ENCODE results near the gene HRG.

HRG gene

DNA sequence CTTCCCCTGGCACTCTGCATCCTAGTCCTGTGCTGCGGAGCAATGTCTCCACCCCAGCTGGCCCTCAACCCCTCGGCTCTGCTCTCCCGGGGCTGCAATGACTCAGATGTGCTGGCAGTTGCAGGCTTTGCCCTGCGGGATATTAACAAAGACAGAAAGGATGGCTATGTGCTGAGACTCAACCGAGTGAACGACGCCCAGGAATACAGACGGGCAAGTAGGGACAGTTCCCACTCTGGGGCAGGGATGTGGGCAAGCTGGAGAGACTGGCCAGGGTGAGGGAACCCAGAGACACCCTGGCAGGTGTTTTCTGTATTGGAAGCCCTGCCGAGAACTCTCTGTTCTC is 25.4 kb upstream of the HRG start:
- Histone ChIP-seq H3K9ac (ENCODE audit: low read depth, low read length) (no peak overlapping the region), H3K27me3 (ENCODE audit: insufficient read depth, low read length) (0 out of 2 replicates have a peak, but pooled peaks cover 4% of the 10 kb centered on the region), H3K4me1 (ENCODE audit: insufficient read depth, low read length) (peaks cover 14% of the 10 kb centered on the region), H3K36me3 (ENCODE audit: insufficient read depth, low read depth, low read length) (no peaks in the 10 kb centered on the region), H3K9me3 (ENCODE audit: insufficient read depth, low read depth, low read length) (no peaks in the 10 kb centered on the region), H3K27ac (ENCODE audit: low read length) (no peak overlapping the region), H3K4me3 (ENCODE audit: low read length) (no peak overlapping the region)

DNA sequence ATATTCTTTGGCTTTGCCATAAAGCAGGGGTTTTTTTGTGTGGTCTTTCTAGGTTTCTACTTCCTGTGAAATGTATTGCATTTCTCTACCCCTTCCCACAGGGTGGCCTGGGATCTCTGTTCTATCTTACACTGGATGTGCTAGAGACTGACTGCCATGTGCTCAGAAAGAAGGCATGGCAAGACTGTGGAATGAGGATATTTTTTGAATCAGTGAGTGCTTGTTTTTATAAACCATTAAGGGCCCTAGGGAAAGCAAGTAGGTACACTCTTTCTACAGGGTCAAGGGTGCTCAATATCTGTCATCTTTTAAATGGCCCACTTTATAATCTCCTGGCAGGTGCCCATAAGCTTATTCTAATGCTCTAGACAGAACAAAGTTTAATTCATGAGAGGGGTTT is 24.9 kb upstream of the HRG start:
- Histone ChIP-seq H3K4me3 (ENCODE audit: low read length) (no peak overlapping the region), H3K4me1 (ENCODE audit: insufficient read depth, low read length) (peaks cover 14% of the 10 kb centered on the region), H3K9ac (ENCODE audit: low read depth, low read length) (no peak overlapping the region), H3K9me3 (ENCODE audit: insufficient read depth, low read depth, low read length) (no peaks in the 10 kb centered on the region), H3K27ac (ENCODE audit: low read length) (no peak overlapping the region), H3K27me3 (ENCODE audit: insufficient read depth, low read length) (0 out of 2 replicates have a peak, but pooled peaks cover 4% of the 10 kb centered on the region), H3K36me3 (ENCODE audit: insufficient read depth, low read depth, low read length) (no peaks in the 10 kb centered on the region)

DNA sequence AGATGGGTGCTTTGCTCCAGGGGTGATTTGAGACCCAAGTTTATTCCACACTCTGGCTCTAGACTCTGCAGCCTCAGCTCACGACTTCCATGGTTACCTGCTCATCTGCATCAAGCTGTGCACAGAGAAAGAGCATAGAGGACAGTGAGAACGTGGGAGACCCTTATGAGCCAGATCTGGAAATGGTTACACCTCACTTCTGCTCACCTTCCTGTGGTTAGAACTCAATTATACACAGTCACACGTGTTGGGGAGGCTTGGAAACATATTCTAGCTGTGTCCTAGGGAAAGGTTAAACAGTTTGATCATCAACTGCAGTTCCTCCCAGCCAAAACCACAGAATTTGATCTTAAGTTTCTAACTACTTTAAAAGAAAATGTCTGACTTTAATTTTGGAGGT is 23.8 kb upstream of the HRG start:
- H3K27me3 ChIP-seq (ENCODE audit: insufficient read depth, low read length) = 0 out of 2 replicates have a peak, but pooled peaks cover 4% of the 10 kb centered on the region
- H3K9me3 ChIP-seq (ENCODE audit: insufficient read depth, low read depth, low read length) = no peaks in the 10 kb centered on the region
- H3K4me1 ChIP-seq (ENCODE audit: insufficient read depth, low read length) = peaks cover 14% of the 10 kb centered on the region
- no peak overlapping the region for H3K9ac ChIP-seq (ENCODE audit: low read depth, low read length)
- no peak overlapping the region for H3K4me3 ChIP-seq (ENCODE audit: low read length)
- no peaks in the 10 kb centered on the region for H3K36me3 ChIP-seq (ENCODE audit: insufficient read depth, low read depth, low read length)
- no peak overlapping the region for H3K27ac ChIP-seq (ENCODE audit: low read length)

DNA sequence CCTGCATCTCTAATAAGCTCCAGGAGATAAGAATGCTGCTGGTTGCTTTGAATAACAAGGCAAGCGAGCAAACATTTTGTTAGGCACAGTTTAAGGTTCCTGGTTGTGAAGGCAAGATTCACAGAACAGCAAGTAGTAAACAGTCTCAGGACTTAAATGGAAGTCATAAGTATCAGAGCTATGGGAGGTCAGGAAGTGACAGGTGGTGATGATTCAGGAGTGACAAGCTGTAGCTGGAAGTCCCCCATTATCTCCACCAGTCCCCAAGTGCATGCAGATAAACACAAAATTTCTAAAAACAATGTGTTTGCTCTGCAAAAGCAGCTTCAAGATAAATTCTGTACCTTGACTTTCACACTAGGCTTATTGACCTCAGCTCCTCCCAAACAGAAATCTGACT is 22.3 kb upstream of the HRG start:
- H3K9me3 ChIP-seq (ENCODE audit: insufficient read depth, low read depth, low read length) = no peaks in the 10 kb centered on the region
- no peak overlapping the region for H3K4me3 ChIP-seq (ENCODE audit: low read length)
- peaks cover 14% of the 10 kb centered on the region for H3K4me1 ChIP-seq (ENCODE audit: insufficient read depth, low read length)
- no peaks in the 10 kb centered on the region for H3K36me3 ChIP-seq (ENCODE audit: insufficient read depth, low read depth, low read length)
- 0 out of 2 replicates have a peak, but pooled peaks cover 4% of the 10 kb centered on the region for H3K27me3 ChIP-seq (ENCODE audit: insufficient read depth, low read length)
- no peak overlapping the region for H3K9ac ChIP-seq (ENCODE audit: low read depth, low read length)
- H3K27ac ChIP-seq (ENCODE audit: low read length) = no peak overlapping the region

DNA sequence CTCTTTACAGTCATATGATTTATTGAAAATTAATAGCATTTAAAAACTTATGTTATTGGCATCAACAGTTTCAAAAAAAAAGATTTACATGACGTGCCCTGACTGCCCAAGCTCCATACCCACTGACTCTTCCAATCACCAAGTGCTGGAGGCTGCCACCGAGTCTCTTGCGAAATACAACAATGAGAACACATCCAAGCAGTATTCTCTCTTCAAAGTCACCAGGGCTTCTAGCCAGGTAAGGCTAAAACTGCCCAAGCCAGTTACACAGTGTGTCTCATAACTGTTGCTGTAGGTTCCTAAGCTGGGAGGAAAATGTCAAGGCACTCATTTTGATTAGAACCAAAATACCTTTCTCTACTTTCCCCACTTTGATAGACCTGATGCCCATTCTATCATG is 21.1 kb upstream of the HRG start:
- Histone ChIP-seq H3K4me1 (ENCODE audit: insufficient read depth, low read length) (peaks cover 14% of the 10 kb centered on the region), H3K9me3 (ENCODE audit: insufficient read depth, low read depth, low read length) (no peaks in the 10 kb centered on the region), H3K27me3 (ENCODE audit: insufficient read depth, low read length) (0 out of 2 replicates have a peak, but pooled peaks cover 4% of the 10 kb centered on the region), H3K36me3 (ENCODE audit: insufficient read depth, low read depth, low read length) (no peaks in the 10 kb centered on the region), H3K9ac (ENCODE audit: low read depth, low read length) (no peak overlapping the region), H3K27ac (ENCODE audit: low read length) (no peak overlapping the region), H3K4me3 (ENCODE audit: low read length) (no peak overlapping the region)

- 0 out of 2 replicates have a peak, but pooled peaks cover 4% of the 10 kb centered on the region for H3K27me3 ChIP-seq (ENCODE audit: insufficient read depth, low read length)
- no peak overlapping the region for H3K4me3 ChIP-seq (ENCODE audit: low read length)
- no peaks in the 10 kb centered on the region for H3K9me3 ChIP-seq (ENCODE audit: insufficient read depth, low read depth, low read length)
- H3K4me1 ChIP-seq (ENCODE audit: insufficient read depth, low read length) = peaks cover 6% of the 10 kb centered on the region
- no peaks in the 10 kb centered on the region for H3K36me3 ChIP-seq (ENCODE audit: insufficient read depth, low read depth, low read length)
- H3K27ac ChIP-seq (ENCODE audit: low read length) = no peak overlapping the region
- no peak overlapping the region for H3K9ac ChIP-seq (ENCODE audit: low read depth, low read length)
Measured at GRCh38 chr3:186646106-186646505, 19.7 kb upstream of the HRG start.

DNA sequence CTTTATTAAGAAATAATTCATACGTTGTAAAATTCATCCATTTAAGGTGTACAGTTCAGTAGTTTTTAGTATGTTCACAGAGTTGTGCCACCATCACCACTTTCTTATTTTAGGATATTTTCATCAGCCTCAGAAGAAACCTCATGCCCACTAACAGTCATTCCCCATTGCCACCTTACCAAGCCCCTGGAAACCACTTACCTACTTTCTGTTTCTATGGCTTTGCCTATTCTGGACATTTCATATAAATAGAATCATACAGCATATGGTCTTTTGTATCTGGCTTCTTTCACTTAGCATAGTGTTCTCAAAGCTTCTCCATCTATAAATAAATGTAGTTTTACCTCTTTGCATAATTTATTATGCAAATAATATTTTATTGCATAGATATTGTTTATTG is 19.0 kb upstream of the HRG start:
- H3K9ac ChIP-seq (ENCODE audit: low read depth, low read length) = no peak overlapping the region
- H3K4me1 ChIP-seq (ENCODE audit: insufficient read depth, low read length) = peaks cover 6% of the 10 kb centered on the region
- no peaks in the 10 kb centered on the region for H3K9me3 ChIP-seq (ENCODE audit: insufficient read depth, low read depth, low read length)
- H3K27ac ChIP-seq (ENCODE audit: low read length) = no peak overlapping the region
- no peak overlapping the region for H3K4me3 ChIP-seq (ENCODE audit: low read length)
- no peaks in the 10 kb centered on the region for H3K36me3 ChIP-seq (ENCODE audit: insufficient read depth, low read depth, low read length)
- 0 out of 2 replicates have a peak, but pooled peaks cover 4% of the 10 kb centered on the region for H3K27me3 ChIP-seq (ENCODE audit: insufficient read depth, low read length)

- Histone ChIP-seq H3K4me1 (ENCODE audit: insufficient read depth, low read length) (no peaks in the 10 kb centered on the region), H3K36me3 (ENCODE audit: insufficient read depth, low read depth, low read length) (no peaks in the 10 kb centered on the region), H3K27ac (ENCODE audit: low read length) (no peak overlapping the region), H3K27me3 (ENCODE audit: insufficient read depth, low read length) (no peaks in the 10 kb centered on the region), H3K9ac (ENCODE audit: low read depth, low read length) (no peak overlapping the region), H3K4me3 (ENCODE audit: low read length) (no peak overlapping the region), H3K9me3 (ENCODE audit: insufficient read depth, low read depth, low read length) (no peaks in the 10 kb centered on the region)
Measured at GRCh38 chr3:186648851-186649250, 17.0 kb upstream of the HRG start.

DNA sequence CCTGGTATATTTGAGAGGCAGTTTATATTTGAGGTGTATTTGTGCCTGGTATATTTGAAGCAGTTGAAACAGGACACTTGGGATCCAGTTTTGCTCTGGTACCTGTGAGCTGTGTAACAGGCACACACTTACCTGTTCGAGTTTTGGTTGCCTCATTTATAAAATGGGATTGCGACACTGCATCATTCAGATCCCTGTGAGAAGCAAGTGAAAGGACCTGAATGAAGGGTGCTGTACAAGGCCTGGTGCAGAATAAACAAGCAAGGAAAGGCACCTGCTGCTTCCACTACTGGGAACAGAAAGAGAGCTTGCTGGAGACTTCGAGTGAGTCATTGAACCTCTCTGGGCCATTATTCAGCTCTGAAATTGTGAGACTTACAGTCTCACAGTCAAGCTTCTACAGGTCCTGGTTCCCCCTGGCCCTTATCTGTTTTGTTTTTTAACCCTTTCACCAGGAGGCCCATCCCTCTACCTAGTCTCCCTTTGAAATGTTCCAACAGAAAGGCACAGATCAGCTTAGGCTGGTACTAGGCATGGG is 14.1 kb upstream of the HRG start:
- H3K4me3 ChIP-seq (ENCODE audit: low read length) = no peak overlapping the region
- no peaks in the 10 kb centered on the region for H3K27me3 ChIP-seq (ENCODE audit: insufficient read depth, low read length)
- H3K36me3 ChIP-seq (ENCODE audit: insufficient read depth, low read depth, low read length) = no peaks in the 10 kb centered on the region
- no peak overlapping the region for H3K9ac ChIP-seq (ENCODE audit: low read depth, low read length)
- no peaks in the 10 kb centered on the region for H3K9me3 ChIP-seq (ENCODE audit: insufficient read depth, low read depth, low read length)
- H3K27ac ChIP-seq (ENCODE audit: low read length) = no peak overlapping the region
- H3K4me1 ChIP-seq (ENCODE audit: insufficient read depth, low read length) = no peaks in the 10 kb centered on the region

GRCh38 chr3:186653080-186653707 is 12.6 kb upstream of the HRG start:
- no peak overlapping the region for H3K9ac ChIP-seq (ENCODE audit: low read depth, low read length)
- no peak overlapping the region for H3K4me3 ChIP-seq (ENCODE audit: low read length)
- no peaks in the 10 kb centered on the region for H3K4me1 ChIP-seq (ENCODE audit: insufficient read depth, low read length)
- H3K27me3 ChIP-seq (ENCODE audit: insufficient read depth, low read length) = no peaks in the 10 kb centered on the region
- peaks cover 2% of the 10 kb centered on the region; the same call in 1 of the 2 replicates for H3K9me3 ChIP-seq (ENCODE audit: insufficient read depth, low read depth, low read length)
- H3K36me3 ChIP-seq (ENCODE audit: insufficient read depth, low read depth, low read length) = no peaks in the 10 kb centered on the region
- no peak overlapping the region for H3K27ac ChIP-seq (ENCODE audit: low read length)

- H3K27ac ChIP-seq (ENCODE audit: low read length) = no peak overlapping the region
- no peak overlapping the region for H3K9ac ChIP-seq (ENCODE audit: low read depth, low read length)
- no peaks in the 10 kb centered on the region for H3K4me1 ChIP-seq (ENCODE audit: insufficient read depth, low read length)
- H3K27me3 ChIP-seq (ENCODE audit: insufficient read depth, low read length) = no peaks in the 10 kb centered on the region
- no peak overlapping the region for H3K4me3 ChIP-seq (ENCODE audit: low read length)
- no peaks in the 10 kb centered on the region for H3K36me3 ChIP-seq (ENCODE audit: insufficient read depth, low read depth, low read length)
- peaks cover 4% of the 10 kb centered on the region; the same call in 1 of the 2 replicates for H3K9me3 ChIP-seq (ENCODE audit: insufficient read depth, low read depth, low read length)
Measured at GRCh38 chr3:186653984-186654383, 11.8 kb upstream of the HRG start.

DNA sequence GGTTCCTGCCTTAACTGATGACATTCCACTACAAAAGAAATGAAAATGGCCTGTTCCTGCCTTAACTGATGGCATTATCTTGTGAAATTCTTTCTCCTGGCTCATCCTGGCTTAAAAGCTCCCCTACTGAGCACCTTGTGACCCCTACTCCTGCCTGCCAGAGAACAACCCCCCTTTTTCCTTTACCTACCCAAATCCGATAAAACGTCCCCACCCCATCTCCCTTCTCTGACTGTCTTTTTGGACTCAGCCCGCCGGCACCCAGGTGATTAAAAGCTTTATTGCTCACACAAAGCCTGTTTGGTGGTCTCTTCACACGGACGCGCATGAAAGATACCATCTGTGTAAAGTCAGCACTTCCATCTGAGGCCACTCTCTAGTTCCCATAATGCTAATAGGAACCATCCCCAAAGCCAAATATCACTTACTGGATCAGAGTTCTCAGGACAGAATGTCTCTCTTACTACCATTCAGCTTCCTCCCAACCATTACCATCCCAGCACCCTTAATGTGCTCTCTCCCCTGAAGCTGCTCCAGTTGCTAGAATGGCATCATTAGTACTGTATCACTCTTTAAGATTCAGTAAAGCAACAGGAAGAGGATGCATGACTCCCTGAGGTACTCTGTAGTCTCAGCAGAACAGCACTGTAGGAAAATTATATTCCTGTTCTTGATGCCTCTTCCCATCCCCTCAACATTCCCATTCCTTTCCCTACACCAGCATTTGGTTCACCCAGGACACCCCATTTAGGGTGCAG is 2.3 kb upstream of the HRG start:
- peak overlapping the region; percentile 43 for H3K9ac ChIP-seq (ENCODE audit: low read depth, low read length)
- no peak overlapping the region for H3K27ac ChIP-seq (ENCODE audit: low read length)
- peak overlapping the region; percentile 11; the same call in 1 of the 2 replicates for H3K4me3 ChIP-seq (ENCODE audit: low read length)
- H3K36me3 ChIP-seq (ENCODE audit: insufficient read depth, low read depth, low read length) = no peaks in the 10 kb centered on the region
- H3K9me3 ChIP-seq (ENCODE audit: insufficient read depth, low read depth, low read length) = no peaks in the 10 kb centered on the region; the same call in 1 of the 2 replicates
- peaks cover 14% of the 10 kb centered on the region for H3K4me1 ChIP-seq (ENCODE audit: insufficient read depth, low read length)
- H3K27me3 ChIP-seq (ENCODE audit: insufficient read depth, low read length) = no peaks in the 10 kb centered on the region
